ENCODE results near the gene DGAT2. TPM values are rescaled to one million over a fixed set of nuclear protein-coding genes. Genes with fewer than 3 reads are reported as not detected.

The DGAT2 gene
- polyA plus RNA-seq, 1 donor (not counting 4 experiments of a cell fraction or from before 2014, with no cell fraction given): 1.8 TPM

- dilution Hi-C loops (cut with MboI; ENCODE audit: extremely low pct_ligation_motif_present, low sequenced_read_pairs): no loop called here
- Histone ChIP-seq H2AFZ (ENCODE audit: control insufficient read depth, low read length) (no peak overlapping the region), H3K9ac (ENCODE audit: control insufficient read depth, extremely low read depth, insufficient read depth, low read length) (no peak overlapping the region), H3K4me1 (ENCODE audit: control insufficient read depth, extremely low read depth, insufficient read depth, low read length) (no peaks in the 10 kb centered on the region), H3K9me3 (ENCODE audit: control insufficient read depth, low read depth, low read length) (no peaks in the 10 kb centered on the region), H4K20me1 (ENCODE audit: control insufficient read depth, extremely low read depth, insufficient read depth, low read length) (no peaks in the 10 kb centered on the region), H3K4me2 (ENCODE audit: control insufficient read depth, extremely low read depth, insufficient read depth, low read depth, low read length) (no peak overlapping the region), H3K79me2 (ENCODE audit: control insufficient read depth, insufficient read depth, low read length) (peaks cover 40% of the 10 kb centered on the region), H3K36me3 (ENCODE audit: control insufficient read depth in 2 of 2, extremely low read depth in 1 of 2, insufficient read depth in 2 of 2, low read length in 2 of 2) (peaks cover 0 to 3% of the 10 kb centered on the region in 2 experiments), H3K27me3 (ENCODE audit: control insufficient read depth, extremely low read depth, insufficient read depth, low read length) (no peaks in the 10 kb centered on the region), H3K9me1 (ENCODE audit: control insufficient read depth, extremely low read depth, insufficient read depth, low read length) (no peaks in the 10 kb centered on the region), H3K27ac (ENCODE audit: control insufficient read depth, insufficient read depth, low read length) (no peak overlapping the region), H3K4me3 (ENCODE audit: control insufficient read depth in 2 of 3, extremely low read depth in 1 of 3, insufficient read depth in 2 of 3, low read depth in 1 of 3, low read length in 3 of 3) (no peak overlapping the region)
- FAIRE-seq (no peak), DNase-seq (ENCODE audit: low read depth, low spot score) (no peak)
- no peak for TF ChIP-seq EZH2 (IDR thresholded peaks at IDR 0.05; ENCODE audit: low read length)
- TF ChIP-seq, protein P1, sequence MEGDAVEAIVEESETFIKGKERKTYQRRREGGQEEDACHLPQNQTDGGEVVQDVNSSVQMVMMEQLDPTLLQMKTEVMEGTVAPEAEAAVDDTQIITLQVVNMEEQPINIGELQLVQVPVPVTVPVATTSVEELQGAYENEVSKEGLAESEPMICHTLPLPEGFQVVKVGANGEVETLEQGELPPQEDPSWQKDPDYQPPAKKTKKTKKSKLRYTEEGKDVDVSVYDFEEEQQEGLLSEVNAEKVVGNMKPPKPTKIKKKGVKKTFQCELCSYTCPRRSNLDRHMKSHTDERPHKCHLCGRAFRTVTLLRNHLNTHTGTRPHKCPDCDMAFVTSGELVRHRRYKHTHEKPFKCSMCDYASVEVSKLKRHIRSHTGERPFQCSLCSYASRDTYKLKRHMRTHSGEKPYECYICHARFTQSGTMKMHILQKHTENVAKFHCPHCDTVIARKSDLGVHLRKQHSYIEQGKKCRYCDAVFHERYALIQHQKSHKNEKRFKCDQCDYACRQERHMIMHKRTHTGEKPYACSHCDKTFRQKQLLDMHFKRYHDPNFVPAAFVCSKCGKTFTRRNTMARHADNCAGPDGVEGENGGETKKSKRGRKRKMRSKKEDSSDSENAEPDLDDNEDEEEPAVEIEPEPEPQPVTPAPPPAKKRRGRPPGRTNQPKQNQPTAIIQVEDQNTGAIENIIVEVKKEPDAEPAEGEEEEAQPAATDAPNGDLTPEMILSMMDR (optimal IDR thresholded peaks at IDR 0.05 in 1 of 3, IDR thresholded peaks at IDR 0.05 in 1 of 3, conservative IDR thresholded peaks at IDR 0.05 in 1 of 3; ENCODE audit: extremely low read depth in 1 of 3, insufficient read depth in 2 of 3, low read length in 3 of 3): no peak
Observed at GRCh38 chr11:75822541-75822940, 54.0 kb downstream of the DGAT2 start.

DNA sequence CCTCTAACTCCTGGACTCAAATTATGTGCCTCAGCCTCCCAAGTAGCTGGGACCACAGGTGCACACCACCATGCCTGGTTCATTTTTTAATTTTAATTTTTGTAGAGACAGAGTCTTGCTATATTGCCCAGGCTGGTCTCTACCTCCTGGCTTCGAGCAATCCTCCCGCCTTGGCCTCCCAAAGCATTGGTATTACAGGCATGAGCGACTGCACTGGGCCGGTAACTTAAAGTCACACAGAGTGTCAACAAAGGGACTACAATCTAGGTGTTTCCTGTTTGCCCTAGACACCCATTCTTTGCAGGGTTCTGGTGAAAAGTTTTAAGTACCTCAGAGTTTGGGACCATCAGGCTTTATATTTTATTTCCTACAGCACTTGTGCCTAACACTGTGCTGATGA, 54.8 kb downstream of the DGAT2 start:
- no peak overlapping the region for H2AFZ ChIP-seq (ENCODE audit: control insufficient read depth, low read length)
- H3K4me1 ChIP-seq (ENCODE audit: control insufficient read depth, extremely low read depth, insufficient read depth, low read length): no peaks in the 10 kb centered on the region
- H3K4me3 ChIP-seq (ENCODE audit: control insufficient read depth in 2 of 3, extremely low read depth in 1 of 3, insufficient read depth in 2 of 3, low read depth in 1 of 3, low read length in 3 of 3): no peak overlapping the region
- FAIRE-seq (no peak), DNase-seq (ENCODE audit: low read depth, low spot score) (no peak)
- TF ChIP-seq EZH2 (IDR thresholded peaks at IDR 0.05; ENCODE audit: low read length): no peak
- TF ChIP-seq, protein P1 (optimal IDR thresholded peaks at IDR 0.05 in 1 of 3, IDR thresholded peaks at IDR 0.05 in 1 of 3, conservative IDR thresholded peaks at IDR 0.05 in 1 of 3; ENCODE audit: extremely low read depth in 1 of 3, insufficient read depth in 2 of 3, low read length in 3 of 3): no peak
- H3K79me2 ChIP-seq (ENCODE audit: control insufficient read depth, insufficient read depth, low read length): peaks cover 39% of the 10 kb centered on the region
- H3K9me1 ChIP-seq (ENCODE audit: control insufficient read depth, extremely low read depth, insufficient read depth, low read length): no peaks in the 10 kb centered on the region
- H3K36me3 ChIP-seq (ENCODE audit: control insufficient read depth in 2 of 2, extremely low read depth in 1 of 2, insufficient read depth in 2 of 2, low read length in 2 of 2): peaks cover 0 to 3% of the 10 kb centered on the region in 2 experiments
- no peaks in the 10 kb centered on the region for H3K27me3 ChIP-seq (ENCODE audit: control insufficient read depth, extremely low read depth, insufficient read depth, low read length)
- no peak overlapping the region for H3K27ac ChIP-seq (ENCODE audit: control insufficient read depth, insufficient read depth, low read length)
- H3K9ac ChIP-seq (ENCODE audit: control insufficient read depth, extremely low read depth, insufficient read depth, low read length): no peak overlapping the region
- H4K20me1 ChIP-seq (ENCODE audit: control insufficient read depth, extremely low read depth, insufficient read depth, low read length): no peaks in the 10 kb centered on the region
- H3K9me3 ChIP-seq (ENCODE audit: control insufficient read depth, low read depth, low read length): no peaks in the 10 kb centered on the region
- dilution Hi-C loops (cut with MboI; ENCODE audit: extremely low pct_ligation_motif_present, low sequenced_read_pairs): no loop called here
- H3K4me2 ChIP-seq (ENCODE audit: control insufficient read depth, extremely low read depth, insufficient read depth, low read depth, low read length): no peak overlapping the region
